NCI-H524 (cell line): Measurements from ENCODE around the gene NR1H4.
A peak's percentile ranks its signal among the peaks of the same experiment; 100 is the strongest.
"Not testable (repeated sequence)": the region's sequence is repeated elsewhere in the genome, so short reads cannot be mapped to it uniquely, and the experiment has no call there.

Source experiments
- DNase-seq, 2 experiments: peaks; one replicate each; lab custom pipeline; 2025; lab: John Stamatoyannopoulos, UW

NR1H4 gene

DNA sequence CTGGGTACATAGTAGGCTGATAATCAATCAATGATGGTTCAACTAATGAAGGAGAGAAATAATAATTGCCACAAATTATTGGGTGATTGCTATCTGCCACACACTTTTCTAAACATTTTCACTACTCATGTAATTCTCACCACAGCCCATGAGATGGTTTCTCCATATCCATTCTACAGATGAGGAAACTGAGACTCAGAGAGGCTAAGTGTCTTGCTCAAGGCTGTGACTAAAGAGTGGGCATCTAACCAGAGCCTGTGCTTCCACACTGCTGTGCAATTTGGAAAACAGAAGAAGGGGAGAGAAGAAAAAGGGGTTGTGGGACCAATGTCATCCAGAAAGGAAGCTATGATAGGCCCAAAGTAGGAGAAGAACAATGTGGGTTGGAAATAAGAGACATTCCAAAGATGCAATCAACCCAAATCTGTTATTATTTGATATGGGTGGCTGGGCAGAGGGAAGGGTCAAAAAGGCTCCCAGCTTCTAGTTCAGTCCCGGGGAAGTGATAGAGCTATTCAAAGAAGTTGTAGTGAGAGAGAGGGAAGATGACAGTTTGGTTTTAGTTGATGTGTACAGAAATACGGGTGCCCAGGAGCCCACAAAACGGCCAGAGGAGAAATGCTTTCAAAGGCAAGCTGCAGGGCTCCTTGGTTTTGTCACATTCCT is 483 bp upstream of the NR1H4 start:
- DNase-seq: no peak

DNA sequence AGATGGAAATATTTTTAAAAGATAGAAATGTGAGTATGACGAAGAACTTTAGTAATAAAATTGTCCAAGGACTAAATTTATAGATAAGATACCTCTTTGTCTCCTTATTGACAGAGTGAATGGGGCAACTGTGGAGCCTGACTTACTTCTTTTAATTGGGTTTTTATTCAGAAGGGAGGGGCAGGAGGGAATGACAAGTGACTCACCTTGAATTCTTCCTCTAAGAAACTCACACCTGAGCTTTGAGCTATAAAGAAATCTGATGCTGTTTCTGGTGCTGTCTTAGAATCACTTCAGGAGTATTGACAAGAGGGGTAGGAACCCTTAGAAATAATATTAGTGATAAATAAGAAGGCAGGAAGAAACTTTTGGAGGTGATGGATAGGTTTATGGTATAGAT is 951 bp downstream of the NR1H4 start:
- no peak for DNase-seq

DNA sequence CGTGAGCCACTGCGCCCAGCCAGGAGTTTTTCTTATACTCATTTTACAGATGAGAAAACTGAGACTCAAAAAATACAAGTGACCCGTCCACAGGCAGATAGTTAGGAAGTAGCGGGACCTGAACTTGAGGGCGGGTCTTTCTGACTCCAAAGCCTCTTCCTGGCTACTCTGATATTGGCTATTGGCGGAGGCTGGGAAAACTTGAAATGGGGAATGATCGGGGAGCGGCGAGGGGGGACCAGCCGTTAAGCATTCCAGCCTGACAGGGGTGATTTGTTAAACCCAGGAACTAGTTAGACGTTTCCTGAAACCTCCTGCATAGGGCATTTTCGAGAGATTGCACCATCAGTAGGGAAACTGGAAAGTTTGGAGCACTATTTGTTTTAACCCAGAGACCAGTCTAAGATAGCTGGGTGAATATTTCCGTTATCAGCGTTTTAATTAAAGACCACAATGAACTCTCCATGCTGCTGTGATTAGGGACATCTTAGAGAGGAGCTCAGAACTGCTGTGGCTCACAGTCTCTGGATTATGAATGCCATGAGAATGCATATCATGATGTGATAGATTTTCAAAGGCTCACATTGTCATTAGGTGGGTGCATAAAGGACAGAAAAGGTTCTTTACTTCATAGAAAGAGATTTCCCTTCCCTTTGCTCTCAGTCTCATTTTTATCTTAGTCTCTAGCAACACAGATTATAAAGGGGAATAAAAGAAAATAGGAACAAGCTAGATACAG is 2.5 kb downstream of the NR1H4 start:
- DNase-seq: no peak

DNA sequence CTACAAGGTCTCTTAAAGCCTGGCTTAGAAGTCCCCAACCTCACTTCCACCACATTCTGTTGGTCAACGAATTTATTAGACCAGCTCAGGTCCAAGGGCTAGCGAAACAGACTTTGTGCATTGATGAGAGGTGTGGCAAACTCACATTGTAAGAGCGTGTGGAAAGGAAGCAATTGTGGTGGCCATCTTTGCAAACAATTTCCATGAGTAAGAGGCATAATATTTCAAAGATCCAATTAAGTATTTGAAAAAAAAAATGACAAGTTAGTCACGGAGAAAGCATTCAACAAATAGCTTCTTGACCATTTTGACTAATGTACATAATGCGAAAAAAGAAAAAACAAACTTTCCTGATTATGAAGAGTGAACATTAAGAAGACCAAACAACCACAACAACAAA is 7.4 kb downstream of the NR1H4 start:
- DNase-seq: no peak

DNA sequence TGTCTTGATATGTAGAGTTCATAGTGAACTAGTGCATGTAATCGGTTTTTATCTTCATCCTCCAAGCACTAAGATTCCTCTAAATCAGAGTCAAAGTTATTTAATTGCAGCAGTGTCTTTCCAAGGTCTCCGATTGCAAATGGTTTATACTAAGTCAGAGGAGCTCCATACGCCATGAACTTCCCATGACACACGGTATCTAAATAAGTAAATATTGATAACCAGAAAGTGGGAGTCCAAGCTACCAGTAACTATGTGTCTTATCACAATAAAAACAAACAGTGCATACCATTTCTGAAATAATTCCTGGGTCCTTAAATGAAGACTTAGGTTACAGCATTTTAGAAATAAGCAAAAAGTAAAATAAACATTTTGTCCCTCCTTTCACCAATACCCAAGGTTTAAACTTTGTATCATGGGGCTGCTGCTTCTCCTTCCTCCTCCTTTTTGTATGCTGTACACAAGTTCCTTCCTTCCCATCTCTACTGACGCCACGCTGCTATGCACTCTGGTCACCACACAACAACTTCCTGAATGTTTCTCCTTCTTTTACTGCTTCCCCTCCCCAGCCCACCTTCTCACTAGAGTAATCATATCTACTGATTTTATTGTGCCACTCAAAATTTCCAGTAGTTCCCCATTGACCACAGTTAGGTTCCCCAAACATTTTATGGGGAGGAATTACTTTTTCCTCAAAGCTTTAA is 10.7 kb downstream of the NR1H4 start:
- DNase-seq: no peak

DNA sequence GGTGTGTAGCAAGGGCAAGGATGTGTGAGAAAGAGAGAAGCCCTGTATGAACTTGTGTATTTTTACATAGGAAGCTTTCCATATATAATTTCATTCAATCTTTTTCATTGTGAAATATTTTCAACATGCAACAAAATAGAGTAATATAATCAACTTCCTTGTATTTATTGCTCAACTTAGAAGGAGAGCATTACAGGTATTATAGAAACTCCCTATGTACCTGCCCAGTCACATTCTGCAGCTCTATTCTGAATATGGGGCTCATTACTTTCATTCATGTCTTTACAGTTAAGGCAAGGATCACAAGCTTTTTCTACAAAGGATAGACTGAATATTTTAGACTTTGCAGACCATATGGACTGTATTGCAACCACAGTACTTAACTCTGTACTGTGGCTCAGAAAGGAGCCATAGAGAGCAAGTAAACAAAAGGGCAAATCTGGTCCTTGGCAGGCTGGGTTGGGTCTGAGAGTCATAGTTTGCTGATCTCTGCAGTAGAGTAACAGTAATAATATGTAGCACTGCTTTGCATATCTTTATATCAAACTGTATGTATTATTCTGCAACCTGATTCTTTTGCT is 11.3 kb downstream of the NR1H4 start:
- DNase-seq: no peak

DNA sequence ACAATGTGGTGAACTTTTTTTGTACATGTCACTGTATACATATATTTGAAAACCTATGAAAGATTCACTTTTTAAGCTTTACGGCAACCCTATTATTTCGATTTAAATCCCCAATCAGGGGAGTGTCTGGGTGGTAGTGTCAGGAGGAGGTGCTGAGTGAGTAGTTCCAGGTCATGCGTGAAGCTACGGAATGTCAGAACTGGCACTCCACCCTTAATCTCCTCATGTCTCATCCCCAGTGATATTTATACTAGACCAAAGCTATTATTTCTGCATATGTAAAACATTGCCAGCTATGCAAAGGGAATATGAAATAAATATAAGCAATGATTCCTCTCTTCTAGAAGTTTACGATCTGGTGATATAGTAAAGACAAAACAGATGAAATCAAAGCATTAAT is 12.3 kb downstream of the NR1H4 start:
- no peak for DNase-seq

DNA sequence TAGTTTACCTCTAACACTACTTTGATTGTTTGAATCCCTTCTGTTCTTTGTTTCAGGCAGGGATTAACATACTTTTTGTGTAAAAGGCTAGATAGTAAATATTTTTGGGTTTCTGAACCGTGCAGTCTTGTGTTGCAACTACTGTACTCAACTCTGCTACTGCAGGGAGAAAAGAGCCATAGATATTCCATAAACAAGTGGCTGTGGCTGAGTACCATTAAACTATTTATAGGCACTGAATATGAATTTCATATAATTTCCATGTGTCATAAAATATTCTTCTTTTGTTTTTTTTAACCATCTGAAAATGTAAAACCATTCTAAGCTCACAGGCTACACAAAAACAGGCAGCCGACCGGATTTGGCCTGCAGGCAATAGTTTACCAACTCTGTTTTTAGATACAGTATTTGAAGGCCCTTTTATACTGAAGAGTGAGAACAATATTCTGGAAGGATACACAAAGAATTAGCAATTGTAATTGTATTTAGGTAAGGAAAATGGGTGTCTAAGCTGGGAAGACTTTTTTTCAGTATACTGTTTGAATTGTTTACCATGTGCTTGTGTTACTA is 15.7 kb downstream of the NR1H4 start:
- peak in 1 of 2 experiments; percentile 22 for DNase-seq

DNA sequence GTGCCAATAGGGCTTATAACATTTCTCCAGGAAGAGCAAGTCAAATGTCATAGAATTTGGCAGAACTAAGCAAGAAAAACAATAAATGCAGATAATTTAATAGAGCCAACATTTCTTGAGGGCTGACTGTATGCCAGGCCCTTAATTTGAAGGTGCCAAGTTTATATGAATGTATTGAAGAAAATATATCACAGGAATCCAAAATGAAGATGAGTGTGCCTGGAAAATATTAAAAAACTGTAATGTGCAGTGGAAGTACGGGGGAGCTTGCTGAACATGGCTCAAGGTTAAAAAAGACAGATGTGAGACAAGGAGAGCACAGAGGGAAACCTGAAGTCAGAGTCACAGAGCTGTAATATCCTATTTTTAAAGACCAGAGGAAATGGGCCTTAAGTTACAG is 16.4 kb downstream of the NR1H4 start:
- DNase-seq: no peak

DNA sequence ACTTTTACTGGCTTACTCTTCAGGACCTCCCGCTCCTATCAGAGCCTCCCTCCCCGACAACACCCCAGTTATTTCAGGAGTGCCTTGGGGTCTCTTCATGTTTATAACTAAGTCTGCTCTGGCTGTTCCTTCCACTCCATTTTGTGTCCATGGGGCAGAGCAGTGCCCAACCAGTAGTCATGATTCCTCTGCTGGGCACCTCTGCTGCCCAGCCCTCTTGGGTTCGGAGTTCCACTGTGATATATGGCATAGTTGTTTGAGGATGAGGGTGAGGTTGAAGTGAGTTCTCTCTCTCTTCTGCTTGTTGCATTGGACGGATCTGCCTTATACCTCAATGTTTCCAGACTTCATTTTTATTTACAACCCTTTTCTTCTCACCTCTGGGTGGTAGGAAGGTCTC is 17.4 kb downstream of the NR1H4 start:
- no peak for DNase-seq

DNA sequence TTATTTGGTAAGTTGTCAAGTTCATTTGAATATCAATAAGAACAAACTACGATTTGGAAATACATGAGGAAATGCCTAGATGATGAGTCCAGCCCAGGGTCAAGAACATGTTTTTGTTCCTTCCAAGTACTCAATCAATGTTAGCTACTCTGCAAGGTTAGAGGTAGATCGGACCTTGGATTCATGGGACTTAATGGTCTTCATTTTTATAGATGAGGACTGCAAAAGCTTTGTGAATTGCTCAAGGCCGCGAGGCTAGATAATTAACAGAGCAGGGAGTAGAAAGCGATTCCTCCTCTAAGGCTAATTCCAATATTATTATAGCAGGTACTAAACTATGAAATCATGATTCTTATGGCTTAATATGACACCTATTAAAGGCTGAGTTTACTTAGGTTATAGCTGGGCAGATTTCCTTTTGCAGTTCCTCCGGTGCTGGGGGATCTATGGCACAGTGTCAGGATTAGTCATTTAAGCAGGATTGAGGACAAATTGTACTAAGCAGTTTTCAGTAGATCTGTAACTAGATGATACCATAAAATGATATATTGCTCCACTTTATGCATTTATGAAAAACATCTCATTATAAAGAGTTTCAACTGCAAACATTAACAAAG is 19.8 kb downstream of the NR1H4 start:
- DNase-seq: no peak

DNA sequence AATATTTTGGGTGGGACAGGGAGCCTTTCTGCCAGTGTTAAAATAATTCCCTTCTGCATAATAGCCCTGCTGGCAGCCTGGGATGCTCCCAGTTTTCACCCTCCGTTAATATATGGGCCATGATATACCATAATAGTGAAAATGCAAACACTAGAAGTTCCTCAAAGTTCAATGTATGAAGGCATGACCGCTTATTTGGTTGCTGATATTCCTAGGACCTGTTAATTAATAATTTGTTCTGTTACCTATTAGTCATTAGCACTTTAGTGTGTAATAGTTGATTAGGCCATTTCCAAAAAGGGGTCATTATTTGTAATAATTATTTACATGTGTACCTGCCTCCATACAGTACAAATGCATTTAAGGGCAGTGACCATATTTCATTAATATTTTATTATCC is 20.4 kb downstream of the NR1H4 start:
- DNase-seq: no peak

DNA sequence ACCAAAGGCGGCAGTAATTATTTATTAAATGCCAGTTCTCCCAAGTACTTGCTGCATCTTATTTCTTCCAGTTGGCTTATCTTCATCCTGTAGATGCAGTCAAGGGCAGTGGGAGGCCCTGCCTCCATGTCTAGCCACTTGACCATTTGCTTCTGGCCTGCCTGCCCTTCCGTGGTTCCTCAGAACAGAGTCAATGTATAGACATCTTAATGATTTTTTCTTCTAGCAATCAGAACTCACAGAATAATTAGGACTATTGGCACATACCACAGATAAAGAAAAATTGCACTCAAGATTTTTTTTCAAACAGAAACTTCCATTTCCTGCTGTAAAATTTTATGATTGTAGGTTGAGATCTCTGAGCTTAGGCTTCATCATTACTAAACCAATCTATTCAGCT is 20.9 kb downstream of the NR1H4 start:
- DNase-seq: no peak

DNA sequence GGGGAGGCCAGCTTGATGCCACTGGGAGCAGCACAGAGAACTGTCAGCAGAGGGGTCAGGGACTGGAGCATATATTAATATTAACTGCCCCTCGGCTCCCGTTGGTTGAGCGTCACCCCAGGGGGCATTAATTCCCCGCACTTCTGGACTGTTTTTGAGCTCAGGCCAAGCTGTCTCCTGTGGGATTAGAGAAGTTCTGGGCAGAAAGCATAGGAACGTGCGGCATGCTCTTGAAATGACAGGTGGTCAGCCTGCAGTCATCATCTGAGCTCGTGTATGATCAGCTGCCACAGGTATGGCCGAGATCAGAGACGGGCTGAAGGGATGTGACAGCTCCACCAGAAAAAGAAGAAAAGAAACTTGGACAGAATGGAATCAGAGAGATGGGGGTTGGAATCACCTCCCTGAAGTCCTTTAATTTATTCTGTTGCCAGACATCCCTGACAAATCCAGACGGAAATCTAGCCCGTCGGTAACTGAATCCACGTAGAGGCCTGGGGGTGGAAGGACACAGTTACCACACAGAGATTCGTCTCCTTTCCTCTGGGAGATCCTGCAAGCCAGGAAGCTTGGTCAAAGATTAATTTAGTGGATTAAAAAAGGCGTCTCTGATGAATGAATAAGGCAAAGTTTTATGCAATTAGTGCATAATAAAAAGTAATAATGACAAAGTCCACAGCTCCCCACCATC is 23.6 kb downstream of the NR1H4 start:
- DNase-seq: peak; percentile 75 to 76

DNA sequence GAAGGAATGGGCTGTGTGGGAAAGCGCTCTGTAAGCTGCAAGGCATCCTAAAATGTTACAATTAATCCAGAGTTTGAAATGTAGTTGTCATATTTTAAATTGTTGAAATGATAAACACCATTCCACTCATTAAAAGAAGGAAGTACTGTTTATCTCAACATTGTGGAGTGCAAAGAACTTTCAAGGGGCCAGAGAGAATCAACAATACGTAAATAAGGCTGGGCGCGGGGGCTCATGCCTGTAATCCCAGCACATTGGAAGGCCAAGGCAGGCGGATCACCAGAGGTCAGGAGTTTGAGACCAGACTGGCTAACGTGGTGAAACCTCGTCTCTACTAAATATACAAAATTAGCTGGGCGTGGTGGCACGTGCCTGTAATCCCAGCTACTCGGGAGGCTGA is 24.5 kb downstream of the NR1H4 start:
- DNase-seq: no peak

DNA sequence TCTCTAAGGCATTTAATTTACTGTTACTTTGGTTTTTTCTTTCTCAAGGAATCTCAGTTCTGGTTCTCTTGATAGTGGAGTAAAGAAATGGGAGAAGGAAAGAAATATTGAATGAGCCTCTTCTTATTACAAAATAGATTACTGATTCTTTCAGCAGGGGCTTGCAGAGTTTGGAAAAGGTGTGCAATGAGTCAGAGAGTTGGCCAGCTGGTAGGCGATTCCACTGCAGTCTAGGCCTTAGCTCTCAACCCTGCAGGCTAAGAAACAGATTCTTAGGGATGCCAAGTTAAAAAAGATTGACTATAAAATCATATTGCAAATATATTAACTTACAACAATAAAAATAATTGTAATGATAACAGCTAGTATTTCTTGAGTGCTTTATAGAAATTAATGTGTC is 25.8 kb downstream of the NR1H4 start:
- DNase-seq: no peak

DNA sequence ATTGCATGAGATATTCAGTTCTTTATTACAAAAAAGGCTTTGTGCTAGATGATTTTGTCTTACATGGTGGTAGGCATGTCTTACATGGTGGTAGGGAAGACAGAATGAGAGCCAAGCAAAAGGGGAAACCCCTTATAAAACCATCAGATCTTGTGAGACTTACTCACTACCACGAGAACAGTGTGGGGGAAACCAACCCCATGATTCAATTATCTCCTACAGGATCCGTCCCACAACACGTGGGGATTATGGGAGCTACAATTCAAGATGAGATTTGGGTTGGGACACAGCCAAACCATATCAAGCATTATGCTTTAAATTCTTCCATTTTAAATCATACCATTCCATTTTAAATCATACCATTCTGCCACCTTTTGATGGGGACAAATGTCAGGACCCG is 29.1 kb downstream of the NR1H4 start:
- DNase-seq: not testable (repeated sequence)

DNA sequence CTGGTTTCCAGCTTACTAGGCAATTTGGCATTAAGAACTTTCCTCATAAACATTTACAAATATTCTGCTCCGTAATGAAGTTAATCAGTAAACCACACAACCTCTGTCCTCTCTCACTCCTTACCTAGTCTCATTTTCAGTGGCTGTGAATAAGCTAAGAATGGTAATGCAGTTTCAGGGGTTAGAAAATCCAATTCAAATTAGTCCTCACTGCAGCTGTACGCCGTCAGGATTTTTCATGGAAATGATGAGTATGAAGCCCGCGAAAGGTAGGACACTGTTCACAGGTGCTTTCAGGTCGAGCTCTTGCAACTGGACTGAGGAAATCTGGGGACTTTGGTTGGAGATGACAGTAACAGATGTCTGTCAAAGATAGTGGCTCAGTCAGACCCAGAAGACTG is 29.6 kb downstream of the NR1H4 start:
- DNase-seq: no peak

DNA sequence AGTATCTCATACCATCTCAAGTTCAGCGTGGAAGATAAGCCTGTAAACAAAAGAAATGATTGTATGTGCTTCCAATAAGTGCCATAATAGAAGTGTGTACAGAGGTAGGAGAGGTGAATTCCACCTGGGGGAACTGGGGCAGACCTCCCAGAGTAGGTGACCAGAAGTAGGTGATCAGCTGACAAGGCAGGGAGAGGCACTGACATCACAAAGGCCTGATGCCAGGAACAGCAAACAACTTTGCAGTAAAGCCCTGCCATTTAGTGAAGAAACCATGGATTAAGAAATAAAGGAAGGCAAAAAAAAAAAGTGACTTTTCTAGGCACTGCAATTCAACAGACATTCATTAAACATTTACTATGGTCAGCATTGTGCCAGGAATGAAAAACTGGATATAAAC is 31.1 kb downstream of the NR1H4 start:
- no peak for DNase-seq

DNA sequence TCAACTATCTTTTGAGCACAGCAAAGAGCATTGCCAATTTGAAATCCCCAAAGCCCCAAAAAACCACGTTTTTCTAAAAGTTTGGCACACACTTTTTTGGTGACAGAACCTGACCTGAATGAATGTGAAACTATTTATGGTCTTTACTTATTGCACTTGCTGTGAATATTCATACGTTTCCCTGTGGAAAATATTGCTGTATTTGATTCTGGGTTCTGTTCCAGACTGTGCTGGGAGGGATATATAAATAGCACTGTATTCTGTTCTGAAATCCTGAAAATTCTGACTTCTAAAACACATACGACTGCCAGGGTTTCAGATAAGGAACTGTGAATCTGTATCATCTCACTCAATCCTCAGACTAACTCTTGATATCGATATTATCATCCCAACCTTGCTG is 35.1 kb downstream of the NR1H4 start:
- DNase-seq: no peak

DNA sequence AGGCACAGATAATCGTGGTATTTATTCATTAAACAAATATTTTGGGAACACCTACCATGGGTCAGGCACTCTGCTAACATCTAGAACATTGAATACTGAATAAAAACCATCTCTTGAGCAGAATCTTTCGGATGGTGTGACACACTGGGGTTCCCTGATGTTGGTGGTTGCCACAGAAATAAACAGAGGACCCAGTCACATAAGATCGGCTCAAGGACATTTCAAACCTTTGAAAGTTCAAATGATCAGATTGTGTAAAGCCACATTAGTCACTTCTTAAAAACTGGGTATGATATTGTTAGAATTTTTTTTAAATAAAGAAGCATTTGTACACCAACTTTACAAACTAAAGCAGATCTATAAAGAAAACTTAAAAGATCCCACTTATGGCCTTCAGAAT is 39.0 kb downstream of the NR1H4 start:
- no peak for DNase-seq

DNA sequence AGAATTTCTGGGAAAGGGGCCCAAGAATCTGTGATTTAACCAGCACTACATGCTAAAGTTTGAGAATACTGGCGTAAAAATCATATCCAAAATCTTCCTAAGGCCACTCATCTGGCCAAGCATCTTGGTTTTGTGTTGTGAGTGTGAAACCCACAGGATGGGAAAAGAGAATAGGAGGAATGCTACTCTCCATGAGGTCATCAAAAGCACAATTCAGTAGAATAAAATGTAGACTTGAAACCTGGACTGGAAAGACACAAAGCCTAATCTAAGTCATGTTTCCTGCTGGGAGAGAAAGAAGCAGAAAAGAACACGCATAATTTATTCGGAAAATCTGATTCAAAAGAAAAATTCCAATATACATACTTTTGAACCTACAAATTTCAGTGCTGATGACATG is 42.3 kb downstream of the NR1H4 start:
- no peak for DNase-seq
